A549 (cell line): ENCODE data around the gene TTC4. TPM values are rescaled to one million over a fixed set of nuclear protein-coding genes. Genes with fewer than 3 reads are reported as not detected.

ENCODE experiments used
- ATAC-seq, 2 experiments: fragments of 200-7000 bp in 1 of 2; fragments of >200 bp in 1 of 2; cut with Nextera tagmentation in 1 of 2; cut with Tn5 transposase in 1 of 2; 3 replicates each; pipeline versions ENCODE4 v1.8.0 to v1.9.1; 2018 to 2020; ENCODE audit warnings: mild to moderate bottlenecking in 1 of 2, moderate library complexity in 1 of 2
- CTCF ChIA-PET: fragments of 300-600 bp; sonication (Branson Sonifier 250); formaldehyde crosslinking; extraction: SDS; loops from one replicate; lab custom pipeline; 2021; ENCODE audit warnings: antibody characterized with exemption, inconsistent platforms; lab: Yijun Ruan, JAX
- POLR2A ChIA-PET: fragments of 350-600 bp; formaldehyde crosslinking; extraction: SDS; loops from one replicate; lab custom pipeline; 2021; ENCODE audit warnings: antibody characterized with exemption, inconsistent platforms; lab: Yijun Ruan, JAX
- DNase-seq, 2 experiments: peaks; one replicate each; pipeline versions ENCODE4 v3.0.0 to v3.0.0-alpha.2; 2011 to 2016; ENCODE audit warnings: low read depth in 1 of 2, low spot score in 1 of 2
- FAIRE-seq: peaks from 2 replicates; lab custom pipeline; 2011; peaks lifted over from hg19 to GRCh38; lab: Jason Lieb, UNC
- H3K27ac ChIP-seq, 2 experiments: fragments of >200 bp; sonication (Bioruptor Twin); formaldehyde crosslinking; 3 replicates each; pipeline ENCODE4 v1.5.1; 2016 to 2017
- H3K4me1 ChIP-seq: fragments of >200 bp; sonication (Bioruptor Twin); formaldehyde crosslinking; 3 replicates; pipeline ENCODE4 v1.6.1; 2016
- H3K4me2 ChIP-seq: fragments of >200 bp; sonication (Bioruptor Twin); formaldehyde crosslinking; 3 replicates; pipeline ENCODE4 v1.6.1; 2016
- H3K4me3 ChIP-seq: fragments of >200 bp; sonication (Bioruptor Twin); formaldehyde crosslinking; 3 replicates; pipeline ENCODE4 v1.5.1; 2016
- H3K9me3 ChIP-seq: fragments of >200 bp; sonication (Bioruptor Twin); formaldehyde crosslinking; 3 replicates; pipeline ENCODE4 v1.6.1; 2016
- CHD4 ChIP-seq: fragments of 200-600 bp; sonication (generic); IDR thresholded peaks from 2 replicates; pipeline ENCODE4 v1.6.1; 2016; ENCODE audit warnings: antibody characterized with exemption, mild to moderate bottlenecking, borderline replicate concordance
- EHMT2 ChIP-seq: fragments of 200-600 bp; sonication (generic); IDR thresholded peaks from 2 replicates; pipeline ENCODE4 v1.6.1; 2016; ENCODE audit warnings: antibody characterized with exemption, low read depth, mild to moderate bottlenecking, moderate library complexity
- FOSB ChIP-seq: fragments of 250-450 bp; sonication (Bioruptor Pico); IDR thresholded peaks from 2 replicates; pipeline ENCODE4 v1.5.0; 2020; ENCODE audit warnings: mild to moderate bottlenecking, moderate library complexity
- FOXS1 ChIP-seq: fragments of 250-450 bp; sonication (Bioruptor Pico); IDR thresholded peaks from 2 replicates; pipeline ENCODE4 v1.5.0; 2020; ENCODE audit warnings: mild to moderate bottlenecking, moderate library complexity
- HDAC2 ChIP-seq: fragments of 200-600 bp; sonication (generic); IDR thresholded peaks from 2 replicates; pipeline ENCODE4 v1.6.1; 2016
- HEYL ChIP-seq: fragments of 250-450 bp; sonication (Bioruptor Pico); IDR thresholded peaks from 2 replicates; pipeline ENCODE4 v1.8.0; 2021; ENCODE audit warnings: mild to moderate bottlenecking, moderate library complexity
- HOXA7 ChIP-seq: fragments of 250-450 bp; sonication (Bioruptor Pico); IDR thresholded peaks from 2 replicates; pipeline ENCODE4 v1.5.0; 2020; ENCODE audit warnings: mild to moderate bottlenecking, moderate library complexity
- HOXB5 ChIP-seq: fragments of 250-450 bp; sonication (Bioruptor Pico); IDR thresholded peaks from 2 replicates; pipeline ENCODE4 v1.5.0; 2020; ENCODE audit warnings: mild to moderate bottlenecking, moderate library complexity
- JUNB ChIP-seq: fragments of >200 bp; sonication (Bioruptor Twin); formaldehyde crosslinking; IDR thresholded peaks from 2 replicates; pipeline ENCODE4 v1.6.1; 2016
- KDM1A ChIP-seq: fragments of 200-600 bp; sonication (generic); IDR thresholded peaks from 2 replicates; pipeline ENCODE4 v1.6.1; 2016; ENCODE audit warnings: low read depth, mild to moderate bottlenecking
- MAFK ChIP-seq: fragments of 450-650 bp; IDR thresholded peaks from 2 replicates; pipeline ENCODE4 v1.6.1; 2014; ENCODE audit not compliant: partially characterized antibody
- MAZ ChIP-seq: fragments of 150-350 bp; IDR thresholded peaks from 2 replicates; pipeline ENCODE4 v1.6.1; 2014; ENCODE audit warnings: antibody characterized with exemption, low read depth, low read length, borderline replicate concordance
- PHF8 ChIP-seq: fragments of 200-600 bp; sonication (generic); IDR thresholded peaks from 2 replicates; pipeline ENCODE4 v1.6.1; 2016; ENCODE audit warnings: low read depth, mild to moderate bottlenecking, antibody characterized with exemption, moderate library complexity, borderline replicate concordance
- POLR2A ChIP-seq: IDR thresholded peaks from 2 replicates; pipeline ENCODE4 v1.6.1; 2012; ENCODE audit warnings: mild to moderate bottlenecking, low read length
- RCOR1 ChIP-seq: fragments of 150-350 bp; IDR thresholded peaks from 2 replicates; pipeline ENCODE4 v1.6.1; 2014; ENCODE audit warnings: antibody characterized with exemption, low read length, low read depth
- RFX5 ChIP-seq: fragments of 450-650 bp; IDR thresholded peaks from 2 replicates; pipeline ENCODE4 v1.7.1; 2014; ENCODE audit warnings: antibody characterized with exemption, mild to moderate bottlenecking, moderate library complexity
- RNF2 ChIP-seq: fragments of 200-600 bp; sonication (generic); IDR thresholded peaks from 2 replicates; pipeline ENCODE4 v1.6.1; 2016; ENCODE audit warnings: low read depth, mild to moderate bottlenecking, antibody characterized with exemption, moderate library complexity, borderline replicate concordance
- SMC3 ChIP-seq: fragments of >200 bp; sonication (Bioruptor Twin); formaldehyde crosslinking; IDR thresholded peaks from 3 replicates; pipeline ENCODE4 v1.6.1; 2018; ENCODE audit warnings: inconsistent platforms
- ZFP36 ChIP-seq: fragments of 450-650 bp; IDR thresholded peaks from 2 replicates; pipeline ENCODE4 v1.6.1; 2014; ENCODE audit warnings: borderline replicate concordance; ENCODE audit not compliant: partially characterized antibody
- WGBS: methylation state at CpG from one replicate; pipeline ENCODE4 v1.1.6; 2017; ENCODE audit errors: missing lambda C conversion rate; 5-methylcytosine and 5-hydroxymethylcytosine counted together
- polyA plus RNA-seq, 4 experiments: library from polyadenylated mRNA; depleted of rRNA in 3 of 4; stranded (reverse); fragments of >200 nt; fragmentation: RNase III in 1 of 4; extraction: RNeasy Plus Mini Kit Qiagen cat#74134 plus additional on column Dnase treatment in 1 of 4; gene quantifications; 2 replicates in 3 of 4; 3 replicates in 1 of 4; pipeline ENCODE4 v1.2.3, GENCODE V29; 2011 to 2017
- TF ChIP-seq, protein P1 (sequence below): fragments of 450-650 bp; IDR thresholded peaks from 2 replicates; pipeline ENCODE4 v1.6.1; 2014; ENCODE audit warnings: antibody characterized with exemption
- TF ChIP-seq, protein P2 (sequence below): IDR thresholded peaks from 2 replicates; pipeline ENCODE4 v1.6.1; 2012; ENCODE audit warnings: low read depth, borderline replicate concordance
- TF ChIP-seq, protein P3 (sequence below): fragments of 250-450 bp; sonication (Bioruptor Pico); IDR thresholded peaks from 2 replicates; pipeline ENCODE4 v1.5.0; 2020; ENCODE audit warnings: low read depth, mild to moderate bottlenecking, moderate library complexity

Gene TTC4
- polyA plus RNA-seq, 2 of the 4 experiments (the other 2 are of a cell fraction) = 20.4 to 27.1 TPM

DNA sequence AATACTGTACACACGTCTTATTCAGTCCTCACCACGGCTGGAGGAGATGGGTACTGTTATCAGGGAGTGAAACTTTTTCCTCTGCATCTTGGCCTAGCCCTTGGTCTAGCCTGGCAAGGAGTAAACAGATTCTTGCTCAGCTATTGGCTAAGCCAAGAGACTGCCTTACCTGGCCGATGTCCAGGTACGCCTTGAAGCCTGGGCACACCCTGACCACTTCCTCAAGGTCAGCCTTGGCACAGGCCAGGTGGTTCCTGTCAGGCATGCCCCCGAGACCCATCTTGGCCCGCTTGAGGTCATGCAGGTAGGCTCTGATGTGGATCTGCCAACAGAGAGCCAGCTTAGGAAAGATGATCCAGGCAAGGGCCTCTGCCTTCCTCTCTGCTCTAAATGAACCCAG, 66.5 kb downstream of the TTC4 start:
- FAIRE-seq (no peak), ATAC-seq (no peak), DNase-seq (no peak)
- TF ChIP-seq, protein P1, sequence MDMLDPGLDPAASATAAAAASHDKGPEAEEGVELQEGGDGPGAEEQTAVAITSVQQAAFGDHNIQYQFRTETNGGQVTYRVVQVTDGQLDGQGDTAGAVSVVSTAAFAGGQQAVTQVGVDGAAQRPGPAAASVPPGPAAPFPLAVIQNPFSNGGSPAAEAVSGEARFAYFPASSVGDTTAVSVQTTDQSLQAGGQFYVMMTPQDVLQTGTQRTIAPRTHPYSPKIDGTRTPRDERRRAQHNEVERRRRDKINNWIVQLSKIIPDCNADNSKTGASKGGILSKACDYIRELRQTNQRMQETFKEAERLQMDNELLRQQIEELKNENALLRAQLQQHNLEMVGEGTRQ = no peak
- TF ChIP-seq RCOR1 (no peak), RNF2 (no peak), ZFP36 (no peak), HOXA7 (CRISPR knock-in tag) (no peak), POLR2A (no peak), HEYL (CRISPR knock-in tag) (no peak), SMC3 (no peak), HOXB5 (no peak), MAFK (no peak), RFX5 (no peak), MAZ (no peak), CHD4 (no peak), KDM1A (no peak), FOSB (CRISPR knock-in tag) (no peak), JUNB (no peak)
- TF ChIP-seq, protein P2, sequence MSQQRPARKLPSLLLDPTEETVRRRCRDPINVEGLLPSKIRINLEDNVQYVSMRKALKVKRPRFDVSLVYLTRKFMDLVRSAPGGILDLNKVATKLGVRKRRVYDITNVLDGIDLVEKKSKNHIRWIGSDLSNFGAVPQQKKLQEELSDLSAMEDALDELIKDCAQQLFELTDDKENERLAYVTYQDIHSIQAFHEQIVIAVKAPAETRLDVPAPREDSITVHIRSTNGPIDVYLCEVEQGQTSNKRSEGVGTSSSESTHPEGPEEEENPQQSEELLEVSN = no peak
- no peak overlapping the region for H3K4me3 ChIP-seq
- no peak overlapping the region for H3K4me2 ChIP-seq
- 6% methylated on average over 2 of the region's 6 CpGs for WGBS
- CTCF ChIA-PET = no interaction called here
- H3K4me1 ChIP-seq = no peaks in the 10 kb centered on the region
- POLR2A ChIA-PET = no interaction called here
- H3K27ac ChIP-seq = no peak overlapping the region
- no peaks in the 10 kb centered on the region for H3K9me3 ChIP-seq

DNA sequence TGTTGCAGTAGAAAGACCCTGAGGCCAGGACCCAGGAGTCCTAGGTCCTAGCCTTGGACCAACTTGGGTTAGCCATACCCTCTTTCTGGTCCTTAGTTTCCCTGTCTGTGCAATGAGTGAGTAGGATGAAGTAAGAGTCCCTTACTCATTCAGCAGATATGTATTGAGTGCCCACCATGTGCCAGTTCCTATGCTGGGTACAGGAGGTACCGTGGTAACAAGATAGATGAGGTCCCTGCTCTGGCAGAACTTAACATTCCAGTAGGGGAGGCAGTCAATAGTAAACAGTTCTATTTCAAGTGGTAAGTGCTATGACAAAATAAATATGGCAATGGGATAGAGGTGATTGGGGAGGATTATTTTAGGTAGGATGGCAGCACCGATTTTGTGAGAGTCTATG, 66.9 kb downstream of the TTC4 start:
- TF ChIP-seq HDAC2 (no peak), EHMT2 (no peak), FOXS1 (CRISPR knock-in tag) (no peak), PHF8 (no peak)
- TF ChIP-seq, protein P3, sequence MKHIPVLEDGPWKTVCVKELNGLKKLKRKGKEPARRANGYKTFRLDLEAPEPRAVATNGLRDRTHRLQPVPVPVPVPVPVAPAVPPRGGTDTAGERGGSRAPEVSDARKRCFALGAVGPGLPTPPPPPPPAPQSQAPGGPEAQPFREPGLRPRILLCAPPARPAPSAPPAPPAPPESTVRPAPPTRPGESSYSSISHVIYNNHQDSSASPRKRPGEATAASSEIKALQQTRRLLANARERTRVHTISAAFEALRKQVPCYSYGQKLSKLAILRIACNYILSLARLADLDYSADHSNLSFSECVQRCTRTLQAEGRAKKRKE = no peak
- TF ChIP-seq, all 56 proteins: peak for 0
- Histone ChIP-seq H3K9me3 (no peaks in the 10 kb centered on the region), H3K4me1 (no peaks in the 10 kb centered on the region), H3K27ac (no peak overlapping the region), H3K4me3 (no peak overlapping the region), H3K4me2 (no peak overlapping the region)
- POLR2A ChIA-PET = no interaction called here
- no peak for DNase-seq
- CTCF ChIA-PET = no interaction called here
- 25% methylated on average over 2 of the region's 2 CpGs for WGBS
- no peak for ATAC-seq
- no peak for FAIRE-seq

DNA sequence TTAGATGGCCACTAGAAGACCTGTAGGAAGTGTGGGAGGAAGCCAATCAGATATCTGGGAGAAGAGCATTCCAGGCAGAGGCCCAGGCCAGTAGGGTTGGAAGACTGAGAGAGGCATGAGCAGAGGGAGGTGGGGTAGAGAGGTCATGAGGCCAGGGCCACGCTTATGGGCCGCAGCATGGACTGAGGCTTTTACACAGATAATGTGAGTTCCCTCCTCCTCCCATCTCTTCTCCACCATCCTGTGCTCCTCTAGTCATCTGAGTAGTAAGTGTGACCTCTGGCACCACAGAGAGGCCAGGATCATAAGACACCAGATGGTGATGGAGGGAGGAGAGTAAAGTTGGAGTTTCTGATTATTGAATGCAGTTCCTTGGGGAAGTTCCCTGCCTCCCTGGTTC, 68.4 kb downstream of the TTC4 start:
- Histone ChIP-seq H3K4me2 (no peak overlapping the region), H3K4me3 (no peak overlapping the region), H3K27ac (no peak overlapping the region), H3K4me1 (no peaks in the 10 kb centered on the region), H3K9me3 (no peaks in the 10 kb centered on the region)
- FAIRE-seq = no peak
- DNase-seq = no peak
- TF ChIP-seq RCOR1 = no peak
- ChIA-PET POLR2A (no interaction called here), CTCF (no interaction called here)
- 83% methylated on average over 2 of the region's 2 CpGs for WGBS
- ATAC-seq = no peak
